GM12865 (cell line): ENCODE results near the gene PHLDB2.
A peak's percentile ranks its signal among the peaks of the same experiment; 100 is the strongest.
"Not testable (repeated sequence)": the region's sequence is repeated elsewhere in the genome, so short reads cannot be mapped to it uniquely, and the experiment has no call there.

Experiments used
- DNase-seq: peaks from one replicate; pipeline ENCODE4 v3.0.0; 2010; ENCODE audit warnings: low read depth
- H3K4me3 ChIP-seq: 2 replicates; pipeline ENCODE4 v1.5.1; 2011; ENCODE audit warnings: mild to moderate bottlenecking, low read depth, low read length, control low read depth
- CTCF ChIP-seq: IDR thresholded peaks from 2 replicates; pipeline ENCODE4 v1.5.1; 2011; ENCODE audit warnings: low read length, control low read depth, low read depth, inconsistent platforms; ENCODE audit not compliant: insufficient read depth; ENCODE audit errors: missing control alignments

PHLDB2 gene

GRCh38 chr3:111859061-111859973 lies at the start of gene PHLDB2:
Gene PHLDB2, plus strand, starts transcription at chr3:111859265. Its CDS starts 24,813 bp downstream, at chr3:111884078.
- peak; percentile 10 for DNase-seq
- H3K4me3 ChIP-seq: peak within 1 kb of the TSS; percentile 69
- no peak for TF ChIP-seq CTCF

DNA sequence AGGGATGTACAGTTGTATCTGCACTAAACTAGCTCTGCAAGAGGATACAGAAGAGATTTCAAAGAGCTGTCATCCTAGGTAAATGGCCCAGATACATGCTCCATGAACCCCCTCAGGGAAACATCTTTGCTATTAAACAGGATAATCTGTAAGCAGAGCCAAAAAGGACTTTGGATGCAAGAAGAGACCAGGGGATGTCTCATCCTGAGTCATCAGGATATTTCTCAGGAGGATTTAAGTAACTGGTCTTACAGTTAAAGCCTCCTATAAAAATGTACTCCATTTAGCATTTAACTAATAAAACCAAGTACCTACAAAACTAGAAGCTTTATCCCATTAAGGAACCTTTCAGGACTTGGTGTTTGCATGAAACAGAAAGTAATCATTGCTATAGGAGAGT lies 48.2 kb upstream of the PHLDB2 start:
- no peak for TF ChIP-seq CTCF
- no peak for DNase-seq
- H3K4me3 ChIP-seq: no peak overlapping the region

GRCh38 chr3:111811811-111812210 lies 47.3 kb upstream of the PHLDB2 start:
- no peak for TF ChIP-seq CTCF
- no peak for DNase-seq
- no peak overlapping the region for H3K4me3 ChIP-seq

- TF ChIP-seq CTCF: no peak
- no peak for DNase-seq
- no peak overlapping the region for H3K4me3 ChIP-seq
Measured at GRCh38 chr3:111812701-111813100, 46.4 kb upstream of the PHLDB2 start.

GRCh38 chr3:111813441-111813840 lies 45.6 kb upstream of the PHLDB2 start:
- no peak for TF ChIP-seq CTCF
- no peak overlapping the region for H3K4me3 ChIP-seq
- no peak for DNase-seq

DNA sequence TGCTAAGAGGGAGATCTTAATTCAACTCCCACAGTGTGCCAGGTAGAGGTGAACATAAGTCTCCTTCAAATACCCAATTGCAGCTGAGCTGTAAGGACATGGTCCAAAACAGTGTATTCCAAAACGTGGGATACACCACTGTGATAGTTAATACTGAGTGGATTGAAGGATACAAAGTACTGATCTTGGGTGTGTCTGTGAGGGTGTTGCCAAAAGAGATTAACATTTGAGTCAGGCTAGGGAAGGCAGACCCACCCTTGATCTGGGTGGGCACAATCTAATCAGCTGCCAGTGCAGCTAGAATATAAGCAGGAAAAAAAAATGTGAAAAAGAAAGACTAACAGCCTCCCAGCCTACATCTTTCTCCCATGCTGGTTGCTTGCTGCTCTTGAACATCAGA lies 45.1 kb upstream of the PHLDB2 start:
- no peak for DNase-seq
- H3K4me3 ChIP-seq: no peak overlapping the region
- TF ChIP-seq CTCF: no peak

- H3K4me3 ChIP-seq, DNase-seq: not testable (repeated sequence)
Measured at GRCh38 chr3:111816771-111817170, 42.3 kb upstream of the PHLDB2 start.
